Glutamatergic neuron (in vitro differentiated cells): ENCODE results near the gene SLC10A7. TPM values are rescaled to one million over a fixed set of nuclear protein-coding genes. Genes with fewer than 3 reads are reported as not detected.

Source experiments
- DNase-seq: peaks from one replicate; pipeline ENCODE4 v3.0.0; 2022
- H3K27ac Mint-ChIP-seq: one replicate; pipeline ENCODE4 v1.8.0; 2020; ENCODE audit warnings: mild to moderate bottlenecking, mixed read lengths, inconsistent platforms; ENCODE audit not compliant: unreplicated experiment
- H3K27me3 Mint-ChIP-seq: one replicate; pipeline ENCODE4 v1.8.0; 2020; ENCODE audit warnings: mild to moderate bottlenecking, moderate library complexity, mixed read lengths, inconsistent platforms; ENCODE audit not compliant: unreplicated experiment
- H3K36me3 Mint-ChIP-seq: one replicate; pipeline ENCODE4 v1.8.0; 2020; ENCODE audit warnings: mild to moderate bottlenecking, mixed read lengths, inconsistent platforms; ENCODE audit not compliant: unreplicated experiment
- H3K4me1 Mint-ChIP-seq: one replicate; pipeline ENCODE4 v1.8.0; 2020; ENCODE audit warnings: mild to moderate bottlenecking, low read depth, mixed read lengths, inconsistent platforms; ENCODE audit not compliant: unreplicated experiment
- H3K4me3 Mint-ChIP-seq: one replicate; pipeline ENCODE4 v1.8.0; 2020; ENCODE audit warnings: mild to moderate bottlenecking, mixed read lengths, inconsistent platforms; ENCODE audit not compliant: unreplicated experiment
- H3K9me3 Mint-ChIP-seq: one replicate; pipeline ENCODE4 v1.8.0; 2020; ENCODE audit warnings: mild to moderate bottlenecking, moderate library complexity, mixed read lengths, inconsistent platforms; ENCODE audit not compliant: unreplicated experiment
- total RNA-seq: library from RNA; stranded (reverse); fragmentation: NEBNext Ultra II Directional; extraction: Animal tissue kit (Norgen Biotek cat#: 25700); gene quantifications from one replicate; pipeline ENCODE4 v1.2.1, GENCODE V29; 2021; ENCODE audit not compliant: unreplicated experiment
- TF ChIP-seq, protein P1 (sequence below): fragments of 200-600 bp; sonication (generic); IDR thresholded peaks from one replicate; pipeline ENCODE4 v1.5.0; 2021; ENCODE audit not compliant: partially characterized antibody, unreplicated experiment

Gene SLC10A7
- total RNA-seq, 1 donor from 2014 or later, result 13.5 TPM

DNA sequence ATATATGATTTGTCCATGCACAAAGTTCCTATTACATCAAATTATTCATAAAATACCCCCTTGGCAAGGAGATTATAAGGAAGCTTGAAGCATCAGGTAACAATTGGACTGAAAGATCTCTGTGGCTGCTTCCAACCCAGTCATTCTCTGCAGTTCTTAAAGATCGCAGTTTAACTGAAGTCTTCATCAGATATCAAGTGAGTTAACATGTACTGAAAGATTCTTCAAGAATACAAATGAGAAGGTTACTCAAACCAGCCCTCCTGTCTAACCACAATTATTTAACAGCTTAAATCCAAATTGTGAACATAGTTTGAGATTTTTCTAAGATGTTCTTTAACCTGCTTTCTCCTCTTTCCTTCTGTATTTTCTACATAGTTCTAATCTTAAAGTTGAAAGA lies 56.1 kb downstream of the SLC10A7 start:
- Mint-ChIP-seq H3K36me3 (no peaks in the 10 kb centered on the region), H3K4me1 (peaks cover 5% of the 10 kb centered on the region), H3K27ac (no peak overlapping the region), H3K27me3 (no peaks in the 10 kb centered on the region), H3K9me3 (peaks cover 2% of the 10 kb centered on the region), H3K4me3 (no peak overlapping the region)
- TF ChIP-seq, protein P1, sequence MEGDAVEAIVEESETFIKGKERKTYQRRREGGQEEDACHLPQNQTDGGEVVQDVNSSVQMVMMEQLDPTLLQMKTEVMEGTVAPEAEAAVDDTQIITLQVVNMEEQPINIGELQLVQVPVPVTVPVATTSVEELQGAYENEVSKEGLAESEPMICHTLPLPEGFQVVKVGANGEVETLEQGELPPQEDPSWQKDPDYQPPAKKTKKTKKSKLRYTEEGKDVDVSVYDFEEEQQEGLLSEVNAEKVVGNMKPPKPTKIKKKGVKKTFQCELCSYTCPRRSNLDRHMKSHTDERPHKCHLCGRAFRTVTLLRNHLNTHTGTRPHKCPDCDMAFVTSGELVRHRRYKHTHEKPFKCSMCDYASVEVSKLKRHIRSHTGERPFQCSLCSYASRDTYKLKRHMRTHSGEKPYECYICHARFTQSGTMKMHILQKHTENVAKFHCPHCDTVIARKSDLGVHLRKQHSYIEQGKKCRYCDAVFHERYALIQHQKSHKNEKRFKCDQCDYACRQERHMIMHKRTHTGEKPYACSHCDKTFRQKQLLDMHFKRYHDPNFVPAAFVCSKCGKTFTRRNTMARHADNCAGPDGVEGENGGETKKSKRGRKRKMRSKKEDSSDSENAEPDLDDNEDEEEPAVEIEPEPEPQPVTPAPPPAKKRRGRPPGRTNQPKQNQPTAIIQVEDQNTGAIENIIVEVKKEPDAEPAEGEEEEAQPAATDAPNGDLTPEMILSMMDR, result no peak
- no peak for DNase-seq

DNA sequence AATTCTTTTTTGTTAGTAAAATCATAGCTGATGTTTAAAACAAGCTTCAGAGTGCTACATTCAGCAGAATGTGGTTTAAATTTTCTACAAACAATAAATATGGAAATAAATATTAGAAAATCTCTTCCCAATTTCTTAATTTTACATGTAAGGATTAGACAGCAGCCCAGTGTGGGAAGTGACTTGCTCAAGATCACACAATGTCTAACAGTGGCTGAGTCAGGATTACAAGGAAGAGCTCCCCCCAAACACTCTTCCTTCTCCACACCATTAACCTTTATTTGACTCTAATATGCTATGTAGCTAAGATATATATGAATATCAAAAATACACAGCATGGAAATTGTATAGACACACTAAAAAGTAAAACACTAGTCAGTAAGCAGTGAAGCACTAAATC lies 59.5 kb downstream of the SLC10A7 start:
- Mint-ChIP-seq H3K9me3 (no peaks in the 10 kb centered on the region), H3K27me3 (no peaks in the 10 kb centered on the region), H3K4me3 (no peak overlapping the region), H3K27ac (no peak overlapping the region), H3K4me1 (no peaks in the 10 kb centered on the region), H3K36me3 (no peaks in the 10 kb centered on the region)
- no peak for DNase-seq
- TF ChIP-seq, protein P1, result no peak

DNA sequence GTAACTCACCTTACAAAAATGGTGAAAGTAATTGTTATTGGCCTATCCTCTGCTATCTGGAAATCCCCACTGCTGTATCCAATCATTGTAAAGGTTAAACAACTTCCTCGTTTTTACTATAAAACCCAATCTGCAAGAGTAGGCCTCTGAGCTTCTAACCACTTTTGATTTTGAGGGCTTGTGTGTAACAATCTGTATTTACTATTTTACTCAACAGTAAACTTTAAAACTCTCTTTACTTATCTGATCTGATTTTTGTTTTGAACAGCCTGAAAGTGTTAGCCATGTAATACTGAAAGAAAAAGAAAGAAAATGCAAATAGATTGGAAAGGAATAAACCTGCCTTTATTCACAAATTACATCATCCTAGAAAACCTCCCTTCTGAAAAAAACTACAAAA lies 63.1 kb downstream of the SLC10A7 start:
- TF ChIP-seq, protein P1, result no peak
- Mint-ChIP-seq H3K9me3 (no peaks in the 10 kb centered on the region), H3K27me3 (no peaks in the 10 kb centered on the region), H3K27ac (no peak overlapping the region), H3K4me1 (peaks cover 15% of the 10 kb centered on the region), H3K36me3 (no peaks in the 10 kb centered on the region), H3K4me3 (no peak overlapping the region)
- DNase-seq, result no peak

DNA sequence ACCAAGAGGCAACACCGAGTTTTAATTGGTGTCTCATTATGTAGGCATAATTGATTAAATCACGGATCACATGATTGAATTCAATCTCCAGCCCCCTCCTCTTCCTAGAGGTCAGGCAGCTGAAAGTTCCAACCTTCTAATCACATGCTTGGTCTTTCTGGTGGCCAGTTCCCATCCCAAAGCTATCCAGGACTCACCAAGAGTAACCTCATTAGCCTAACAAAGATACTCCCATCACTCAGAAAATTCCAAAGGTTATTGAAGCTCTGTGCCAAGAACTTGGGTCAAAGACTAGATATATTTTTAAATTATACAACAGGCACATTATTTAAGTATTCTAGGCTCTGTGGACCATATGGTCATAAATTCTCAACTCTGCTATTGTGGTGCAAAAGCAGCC lies 65.1 kb downstream of the SLC10A7 start:
- H3K27me3 Mint-ChIP-seq, result no peaks in the 10 kb centered on the region
- H3K9me3 Mint-ChIP-seq, result no peaks in the 10 kb centered on the region
- H3K4me1 Mint-ChIP-seq, result peaks cover 19% of the 10 kb centered on the region
- H3K27ac Mint-ChIP-seq, result no peak overlapping the region
- DNase-seq, result no peak
- no peaks in the 10 kb centered on the region for H3K36me3 Mint-ChIP-seq
- TF ChIP-seq, protein P1, result no peak
- no peak overlapping the region for H3K4me3 Mint-ChIP-seq

DNA sequence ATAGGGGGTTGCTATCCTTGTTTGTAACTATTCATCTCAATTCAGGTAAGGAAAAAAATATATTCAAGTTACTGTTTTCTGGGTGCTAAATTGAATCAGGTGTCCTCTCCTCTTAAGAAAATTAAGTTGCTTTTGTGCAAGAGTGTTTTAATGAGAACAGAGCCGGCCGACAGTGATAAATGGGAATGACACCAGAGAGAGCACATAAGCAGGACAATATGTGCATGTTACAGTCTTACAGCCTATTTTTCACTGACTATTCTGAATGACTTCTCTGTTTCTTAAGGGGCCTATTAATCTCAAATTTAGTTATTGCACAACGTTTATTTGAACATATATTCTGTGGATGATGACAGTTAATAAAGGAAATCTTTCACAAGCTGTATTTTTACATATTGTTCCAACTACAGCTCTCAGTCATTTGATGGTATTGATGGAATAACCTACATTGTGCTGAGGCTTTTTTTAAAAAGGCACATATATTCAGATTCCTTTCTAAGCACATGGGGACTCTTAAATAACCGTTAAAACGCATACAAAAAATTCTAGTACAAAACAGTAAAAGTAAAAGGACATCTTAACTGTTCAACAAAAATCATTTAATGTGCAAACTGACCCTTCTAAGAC lies 68.4 kb downstream of the SLC10A7 start:
- H3K9me3 Mint-ChIP-seq, result no peaks in the 10 kb centered on the region
- H3K4me1 Mint-ChIP-seq, result peaks cover 19% of the 10 kb centered on the region
- H3K27ac Mint-ChIP-seq, result no peak overlapping the region
- H3K27me3 Mint-ChIP-seq, result no peaks in the 10 kb centered on the region
- peaks cover 7% of the 10 kb centered on the region for H3K36me3 Mint-ChIP-seq
- no peak for DNase-seq
- H3K4me3 Mint-ChIP-seq, result no peak overlapping the region
- TF ChIP-seq, protein P1, result no peak
